HL-60 (cell line): ENCODE measurements around the gene ROBO1.
"Not testable (repeated sequence)": the region's sequence is repeated elsewhere in the genome, so short reads cannot be mapped to it uniquely, and the experiment has no call there.

Experiments used
- DNase-seq, 2 experiments: peaks; one replicate each; pipeline ENCODE4 v3.0.0-alpha.2; 2010 to 2020; ENCODE audit warnings: low read depth in 1 of 2, low spot score in 1 of 2
- H3K27ac ChIP-seq: fragments of 250-450 bp; sonication (Bioruptor Pico); replicated peaks from 2 replicates; pipeline ENCODE4 v1.5.1; 2020; ENCODE audit warnings: mild to moderate bottlenecking, moderate library complexity
- H3K27me3 ChIP-seq: fragments of 250-450 bp; sonication (Bioruptor Pico); 2 replicates; pipeline ENCODE4 v1.5.1; 2021; ENCODE audit warnings: mild to moderate bottlenecking, moderate library complexity; ENCODE audit not compliant: insufficient read depth, poor library complexity, severe bottlenecking
- H3K4me3 ChIP-seq: replicated peaks from 2 replicates; pipeline ENCODE4 v1.5.1; 2011; ENCODE audit warnings: mild to moderate bottlenecking, control low read depth, low read length; ENCODE audit not compliant: insufficient read depth
- GABPA ChIP-seq: IDR thresholded peaks from 2 replicates; pipeline ENCODE4 v1.6.1; 2012; ENCODE audit warnings: low read depth
- POLR2AphosphoS5 ChIP-seq: IDR thresholded peaks from 2 replicates; pipeline ENCODE4 v1.6.1; 2012; ENCODE audit warnings: low read depth
- SPI1 ChIP-seq: IDR thresholded peaks from 2 replicates; pipeline ENCODE4 v1.6.1; 2012; ENCODE audit warnings: low read depth, mild to moderate bottlenecking, borderline replicate concordance
- TF ChIP-seq, protein P1 (sequence below): IDR thresholded peaks from one replicate; pipeline ENCODE4 v1.5.1; 2011; ENCODE audit warnings: low read length, control low read depth, inconsistent platforms; ENCODE audit not compliant: insufficient read depth
- TF ChIP-seq, protein P2 (sequence below): IDR thresholded peaks from 2 replicates; pipeline ENCODE4 v1.6.1; 2012; ENCODE audit warnings: low read depth; ENCODE audit not compliant: insufficient replicate concordance

ROBO1 gene

DNA sequence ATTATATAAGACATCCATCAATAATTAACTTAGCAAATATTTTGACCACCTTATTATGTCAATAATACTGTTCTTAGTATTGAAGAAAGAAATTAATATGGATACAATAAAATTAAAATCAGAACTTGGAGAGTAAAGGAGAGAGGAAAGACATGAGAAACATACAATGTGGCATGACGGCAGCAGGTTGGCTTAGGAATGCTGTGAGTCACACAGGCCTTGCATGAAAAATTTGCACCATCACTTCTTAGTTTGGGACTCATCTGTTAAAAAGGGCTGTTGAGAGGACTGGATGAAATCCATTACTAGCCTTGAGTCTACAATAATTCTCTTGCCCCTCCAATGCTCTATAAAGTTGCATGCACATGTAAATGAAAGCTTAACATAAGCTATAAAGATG, 880.8 kb downstream of the ROBO1 start:
- no peak for DNase-seq
- no peak for TF ChIP-seq GABPA
- TF ChIP-seq, protein P1, sequence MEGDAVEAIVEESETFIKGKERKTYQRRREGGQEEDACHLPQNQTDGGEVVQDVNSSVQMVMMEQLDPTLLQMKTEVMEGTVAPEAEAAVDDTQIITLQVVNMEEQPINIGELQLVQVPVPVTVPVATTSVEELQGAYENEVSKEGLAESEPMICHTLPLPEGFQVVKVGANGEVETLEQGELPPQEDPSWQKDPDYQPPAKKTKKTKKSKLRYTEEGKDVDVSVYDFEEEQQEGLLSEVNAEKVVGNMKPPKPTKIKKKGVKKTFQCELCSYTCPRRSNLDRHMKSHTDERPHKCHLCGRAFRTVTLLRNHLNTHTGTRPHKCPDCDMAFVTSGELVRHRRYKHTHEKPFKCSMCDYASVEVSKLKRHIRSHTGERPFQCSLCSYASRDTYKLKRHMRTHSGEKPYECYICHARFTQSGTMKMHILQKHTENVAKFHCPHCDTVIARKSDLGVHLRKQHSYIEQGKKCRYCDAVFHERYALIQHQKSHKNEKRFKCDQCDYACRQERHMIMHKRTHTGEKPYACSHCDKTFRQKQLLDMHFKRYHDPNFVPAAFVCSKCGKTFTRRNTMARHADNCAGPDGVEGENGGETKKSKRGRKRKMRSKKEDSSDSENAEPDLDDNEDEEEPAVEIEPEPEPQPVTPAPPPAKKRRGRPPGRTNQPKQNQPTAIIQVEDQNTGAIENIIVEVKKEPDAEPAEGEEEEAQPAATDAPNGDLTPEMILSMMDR: no peak
- no peak for TF ChIP-seq SPI1
- TF ChIP-seq POLR2AphosphoS5: no peak
- TF ChIP-seq, protein P2, sequence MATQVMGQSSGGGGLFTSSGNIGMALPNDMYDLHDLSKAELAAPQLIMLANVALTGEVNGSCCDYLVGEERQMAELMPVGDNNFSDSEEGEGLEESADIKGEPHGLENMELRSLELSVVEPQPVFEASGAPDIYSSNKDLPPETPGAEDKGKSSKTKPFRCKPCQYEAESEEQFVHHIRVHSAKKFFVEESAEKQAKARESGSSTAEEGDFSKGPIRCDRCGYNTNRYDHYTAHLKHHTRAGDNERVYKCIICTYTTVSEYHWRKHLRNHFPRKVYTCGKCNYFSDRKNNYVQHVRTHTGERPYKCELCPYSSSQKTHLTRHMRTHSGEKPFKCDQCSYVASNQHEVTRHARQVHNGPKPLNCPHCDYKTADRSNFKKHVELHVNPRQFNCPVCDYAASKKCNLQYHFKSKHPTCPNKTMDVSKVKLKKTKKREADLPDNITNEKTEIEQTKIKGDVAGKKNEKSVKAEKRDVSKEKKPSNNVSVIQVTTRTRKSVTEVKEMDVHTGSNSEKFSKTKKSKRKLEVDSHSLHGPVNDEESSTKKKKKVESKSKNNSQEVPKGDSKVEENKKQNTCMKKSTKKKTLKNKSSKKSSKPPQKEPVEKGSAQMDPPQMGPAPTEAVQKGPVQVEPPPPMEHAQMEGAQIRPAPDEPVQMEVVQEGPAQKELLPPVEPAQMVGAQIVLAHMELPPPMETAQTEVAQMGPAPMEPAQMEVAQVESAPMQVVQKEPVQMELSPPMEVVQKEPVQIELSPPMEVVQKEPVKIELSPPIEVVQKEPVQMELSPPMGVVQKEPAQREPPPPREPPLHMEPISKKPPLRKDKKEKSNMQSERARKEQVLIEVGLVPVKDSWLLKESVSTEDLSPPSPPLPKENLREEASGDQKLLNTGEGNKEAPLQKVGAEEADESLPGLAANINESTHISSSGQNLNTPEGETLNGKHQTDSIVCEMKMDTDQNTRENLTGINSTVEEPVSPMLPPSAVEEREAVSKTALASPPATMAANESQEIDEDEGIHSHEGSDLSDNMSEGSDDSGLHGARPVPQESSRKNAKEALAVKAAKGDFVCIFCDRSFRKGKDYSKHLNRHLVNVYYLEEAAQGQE: no peak
- H3K27me3 ChIP-seq: no peaks in the 10 kb centered on the region
- no peak overlapping the region for H3K4me3 ChIP-seq
- H3K27ac ChIP-seq: no peak overlapping the region

DNA sequence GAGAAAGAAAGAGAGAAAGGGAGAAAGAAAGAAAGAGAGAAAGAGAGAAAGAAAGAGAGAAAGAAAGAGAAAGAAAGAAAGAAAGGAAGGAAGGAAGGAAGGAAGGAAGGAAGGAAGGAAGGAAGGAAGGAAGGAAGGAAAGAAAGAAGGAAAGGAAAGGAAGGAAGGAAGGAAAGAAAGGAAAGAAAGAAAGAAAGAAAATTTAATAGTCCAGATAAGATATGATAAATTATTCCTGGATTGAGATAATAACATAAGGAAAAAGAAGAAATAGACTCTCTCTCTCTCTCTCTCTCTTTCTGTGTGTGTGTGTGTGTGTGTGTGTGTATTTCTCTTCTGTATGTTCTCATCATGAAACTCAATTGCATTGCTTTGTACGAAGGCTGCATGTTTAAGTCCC, 883.2 kb downstream of the ROBO1 start:
- not testable (repeated sequence) for H3K27ac ChIP-seq, H3K27me3 ChIP-seq, DNase-seq, H3K4me3 ChIP-seq

DNA sequence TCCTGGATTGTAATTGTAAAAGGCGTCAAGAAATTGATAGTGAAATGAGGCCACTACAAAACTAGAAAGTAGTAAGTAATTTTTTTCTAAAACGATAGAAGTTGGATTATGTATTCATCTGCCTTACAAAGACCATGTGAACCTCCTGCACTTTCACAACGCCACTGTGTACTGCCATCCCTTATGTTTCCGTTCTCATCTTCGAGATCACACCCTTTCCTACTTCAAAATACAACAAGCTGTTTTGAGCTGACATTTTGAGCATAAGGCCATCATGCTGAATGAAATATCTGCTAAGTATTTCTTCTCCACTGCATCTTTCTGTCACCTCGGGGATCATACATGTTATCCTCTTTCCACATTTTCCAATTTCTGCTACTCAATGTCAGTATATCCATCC, 885.5 kb downstream of the ROBO1 start:
- H3K27ac ChIP-seq: no peak overlapping the region
- H3K27me3 ChIP-seq: no peaks in the 10 kb centered on the region
- TF ChIP-seq SPI1: no peak
- no peak overlapping the region for H3K4me3 ChIP-seq
- DNase-seq: no peak

DNA sequence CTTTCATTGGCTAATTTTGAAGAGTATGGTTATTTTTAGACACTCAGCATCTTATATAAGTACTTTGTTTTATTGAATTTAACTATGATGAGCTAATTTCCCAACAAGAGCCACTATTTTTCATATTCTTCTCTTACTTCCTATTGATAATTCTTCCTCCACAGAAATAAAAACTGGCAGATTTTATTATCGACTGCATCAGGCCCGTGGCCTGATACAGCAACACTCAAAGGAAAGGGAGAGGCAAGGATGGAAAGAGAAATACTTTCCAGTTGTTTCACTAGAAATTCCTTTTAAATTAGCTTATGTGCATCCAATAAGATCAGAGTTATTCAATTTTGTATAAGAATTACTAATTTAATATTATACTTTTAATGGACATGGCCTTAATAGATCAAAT, 886.3 kb downstream of the ROBO1 start:
- Histone ChIP-seq H3K4me3 (no peak overlapping the region), H3K27me3 (no peaks in the 10 kb centered on the region), H3K27ac (no peak overlapping the region)
- TF ChIP-seq, protein P2: no peak
- no peak for TF ChIP-seq POLR2AphosphoS5
- TF ChIP-seq SPI1: no peak
- no peak for TF ChIP-seq GABPA
- TF ChIP-seq, protein P1: no peak
- no peak for DNase-seq

DNA sequence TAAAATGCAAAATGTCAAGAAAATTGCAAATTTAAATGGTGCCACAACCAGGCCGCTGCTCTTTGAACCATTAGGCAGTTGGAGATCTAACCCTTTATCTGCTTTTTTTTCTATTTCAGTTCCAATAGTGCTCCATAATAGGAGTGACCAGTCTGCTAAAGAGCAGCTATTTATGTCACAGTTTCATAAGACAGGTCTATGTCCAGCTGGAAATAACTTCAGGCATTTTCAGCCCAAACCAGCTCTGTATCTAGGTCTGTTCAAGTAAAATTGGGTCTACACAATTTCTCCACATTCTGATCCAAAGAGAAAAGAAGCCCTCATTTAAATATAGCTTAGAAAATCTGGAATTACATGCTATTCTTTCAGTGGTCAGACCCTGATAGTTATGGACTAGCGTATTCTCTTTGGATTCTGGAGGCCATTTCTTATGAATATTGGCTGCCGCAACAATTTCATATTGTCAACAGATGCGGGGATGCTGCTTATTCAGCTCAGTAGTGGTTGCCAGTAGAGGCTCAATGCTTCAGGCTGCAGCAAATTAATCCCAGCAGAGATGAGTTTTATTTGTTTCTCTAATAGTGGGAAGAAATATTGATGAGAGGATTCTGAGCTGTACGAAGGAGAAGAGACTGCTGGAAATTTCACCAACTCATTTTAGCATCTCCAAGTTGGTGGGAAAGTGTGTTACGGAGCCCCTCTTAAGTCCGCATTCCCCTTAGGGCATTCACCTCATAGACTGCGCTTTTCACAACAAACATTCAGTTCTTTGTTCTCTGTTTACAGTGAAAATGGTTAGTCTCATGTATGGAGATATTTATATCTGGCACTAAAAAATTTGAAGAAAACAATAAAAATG, 887.0 kb downstream of the ROBO1 start:
- TF ChIP-seq, protein P2: no peak
- no peak for TF ChIP-seq POLR2AphosphoS5
- H3K27ac ChIP-seq: no peak overlapping the region
- H3K27me3 ChIP-seq: no peaks in the 10 kb centered on the region
- DNase-seq: no peak
- no peak overlapping the region for H3K4me3 ChIP-seq
